Measurements from ENCODE around the gene CAMTA1. TPM values are rescaled to one million over a fixed set of nuclear protein-coding genes. Genes with fewer than 3 reads are reported as not detected.
A peak's percentile ranks its signal among the peaks of the same experiment; 100 is the strongest.

The CAMTA1 gene
- total and polyA plus RNA-seq, 9 of the 15 experiments (the other 6 are each of a cell fraction or from before 2014, with no cell fraction given) = 43.9 to 161 (median 65.9) TPM

DNA sequence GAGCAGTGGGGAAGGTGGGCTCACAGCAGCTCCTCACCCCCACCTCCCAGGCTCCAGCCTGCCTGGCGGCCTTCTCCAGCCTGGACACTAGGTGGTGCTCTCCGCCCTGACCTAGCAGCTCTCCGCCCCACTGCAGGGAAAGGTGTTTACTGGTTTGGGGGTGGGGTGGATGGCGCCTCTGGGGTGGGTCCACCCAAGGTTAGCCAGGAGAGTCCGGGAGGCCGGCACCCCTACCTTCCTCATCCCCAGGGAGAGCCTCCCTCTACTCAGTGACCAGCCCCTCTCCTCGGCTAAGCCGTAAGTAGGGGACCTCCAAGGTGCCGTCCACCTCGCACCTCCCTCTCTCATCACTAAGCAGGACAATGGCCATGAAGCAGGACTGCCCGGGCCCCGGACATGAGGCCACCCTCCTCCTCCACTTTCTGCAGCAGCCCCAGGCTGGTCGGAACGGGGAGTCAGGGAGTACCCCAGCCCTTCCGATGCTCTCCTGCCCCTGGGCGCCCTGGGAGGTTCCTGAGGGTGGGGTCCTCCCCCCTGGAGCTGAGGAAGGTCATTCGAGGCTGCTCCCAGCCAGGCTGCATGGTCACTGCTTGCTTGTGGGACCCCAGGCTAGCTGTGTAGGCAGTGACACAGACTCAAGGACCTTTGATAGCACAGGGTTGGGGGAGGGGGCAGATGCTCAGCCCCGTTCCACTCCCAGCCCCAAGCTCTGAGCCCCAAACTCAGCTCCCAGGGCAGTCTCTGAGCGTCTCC, 884.5 kb downstream of the CAMTA1 start (continued):
- TF ChIP-seq, protein P1, sequence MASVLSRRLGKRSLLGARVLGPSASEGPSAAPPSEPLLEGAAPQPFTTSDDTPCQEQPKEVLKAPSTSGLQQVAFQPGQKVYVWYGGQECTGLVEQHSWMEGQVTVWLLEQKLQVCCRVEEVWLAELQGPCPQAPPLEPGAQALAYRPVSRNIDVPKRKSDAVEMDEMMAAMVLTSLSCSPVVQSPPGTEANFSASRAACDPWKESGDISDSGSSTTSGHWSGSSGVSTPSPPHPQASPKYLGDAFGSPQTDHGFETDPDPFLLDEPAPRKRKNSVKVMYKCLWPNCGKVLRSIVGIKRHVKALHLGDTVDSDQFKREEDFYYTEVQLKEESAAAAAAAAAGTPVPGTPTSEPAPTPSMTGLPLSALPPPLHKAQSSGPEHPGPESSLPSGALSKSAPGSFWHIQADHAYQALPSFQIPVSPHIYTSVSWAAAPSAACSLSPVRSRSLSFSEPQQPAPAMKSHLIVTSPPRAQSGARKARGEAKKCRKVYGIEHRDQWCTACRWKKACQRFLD (CRISPR knock-in tag; IDR thresholded peaks at IDR 0.05) = no peak
- no peak for TF ChIP-seq NR2F6 (CRISPR knock-in tag; IDR thresholded peaks at IDR 0.05)
- no peak for TF ChIP-seq ZNF316 (IDR thresholded peaks at IDR 0.05)
- TF ChIP-seq, protein P2, sequence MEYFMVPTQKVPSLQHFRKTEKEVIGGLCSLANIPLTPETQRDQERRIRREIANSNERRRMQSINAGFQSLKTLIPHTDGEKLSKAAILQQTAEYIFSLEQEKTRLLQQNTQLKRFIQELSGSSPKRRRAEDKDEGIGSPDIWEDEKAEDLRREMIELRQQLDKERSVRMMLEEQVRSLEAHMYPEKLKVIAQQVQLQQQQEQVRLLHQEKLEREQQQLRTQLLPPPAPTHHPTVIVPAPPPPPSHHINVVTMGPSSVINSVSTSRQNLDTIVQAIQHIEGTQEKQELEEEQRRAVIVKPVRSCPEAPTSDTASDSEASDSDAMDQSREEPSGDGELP (CRISPR knock-in tag; IDR thresholded peaks at IDR 0.05; ENCODE audit: borderline replicate concordance) = no peak
- TF ChIP-seq, protein P3, sequence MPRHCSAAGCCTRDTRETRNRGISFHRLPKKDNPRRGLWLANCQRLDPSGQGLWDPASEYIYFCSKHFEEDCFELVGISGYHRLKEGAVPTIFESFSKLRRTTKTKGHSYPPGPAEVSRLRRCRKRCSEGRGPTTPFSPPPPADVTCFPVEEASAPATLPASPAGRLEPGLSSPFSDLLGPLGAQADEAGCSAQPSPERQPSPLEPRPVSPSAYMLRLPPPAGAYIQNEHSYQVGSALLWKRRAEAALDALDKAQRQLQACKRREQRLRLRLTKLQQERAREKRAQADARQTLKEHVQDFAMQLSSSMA (CRISPR knock-in tag; IDR thresholded peaks at IDR 0.05) = no peak
- TF ChIP-seq EP400 (IDR thresholded peaks at IDR 0.05) = no peak
- 0 out of 2 replicates have a peak, but pooled peaks have one; percentile 12 for TF ChIP-seq JUND (IDR thresholded peaks at IDR 0.05; ENCODE audit: borderline replicate concordance, low read depth, low read length)
- TF ChIP-seq JUND (tag; IDR thresholded peaks at IDR 0.05; ENCODE audit: borderline replicate concordance, low read depth, low read length) = no peak
- TF ChIP-seq NFIX (CRISPR knock-in tag; IDR thresholded peaks at IDR 0.05; ENCODE audit: low read depth) = no peak
- peak; percentile 45; the same call in 1 of the 2 replicates for TF ChIP-seq RB1 (IDR thresholded peaks at IDR 0.05; ENCODE audit: low read depth)
- TF ChIP-seq, protein P4, sequence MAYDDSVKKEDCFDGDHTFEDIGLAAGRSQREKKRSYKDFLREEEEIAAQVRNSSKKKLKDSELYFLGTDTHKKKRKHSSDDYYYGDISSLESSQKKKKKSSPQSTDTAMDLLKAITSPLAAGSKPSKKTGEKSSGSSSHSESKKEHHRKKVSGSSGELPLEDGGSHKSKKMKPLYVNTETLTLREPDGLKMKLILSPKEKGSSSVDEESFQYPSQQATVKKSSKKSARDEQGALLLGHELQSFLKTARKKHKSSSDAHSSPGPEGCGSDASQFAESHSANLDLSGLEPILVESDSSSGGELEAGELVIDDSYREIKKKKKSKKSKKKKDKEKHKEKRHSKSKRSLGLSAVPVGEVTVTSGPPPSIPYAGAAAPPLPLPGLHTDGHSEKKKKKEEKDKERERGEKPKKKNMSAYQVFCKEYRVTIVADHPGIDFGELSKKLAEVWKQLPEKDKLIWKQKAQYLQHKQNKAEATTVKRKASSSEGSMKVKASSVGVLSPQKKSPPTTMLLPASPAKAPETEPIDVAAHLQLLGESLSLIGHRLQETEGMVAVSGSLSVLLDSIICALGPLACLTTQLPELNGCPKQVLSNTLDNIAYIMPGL (CRISPR knock-in tag; IDR thresholded peaks at IDR 0.05) = no peak
- no peak for TF ChIP-seq ZNF785 (CRISPR knock-in tag; IDR thresholded peaks at IDR 0.05)
- no peak for TF ChIP-seq ZSCAN32 (CRISPR knock-in tag; IDR thresholded peaks at IDR 0.05)
- no peak for TF ChIP-seq ZNF324 (CRISPR knock-in tag; IDR thresholded peaks at IDR 0.05)
- TF ChIP-seq ZNF586 (CRISPR knock-in tag; conservative IDR thresholded peaks at IDR 0.05) = no peak
- no peak for TF ChIP-seq HCFC1 (IDR thresholded peaks at IDR 0.05; ENCODE audit: low read depth, low read length)
- TF ChIP-seq, protein P5, sequence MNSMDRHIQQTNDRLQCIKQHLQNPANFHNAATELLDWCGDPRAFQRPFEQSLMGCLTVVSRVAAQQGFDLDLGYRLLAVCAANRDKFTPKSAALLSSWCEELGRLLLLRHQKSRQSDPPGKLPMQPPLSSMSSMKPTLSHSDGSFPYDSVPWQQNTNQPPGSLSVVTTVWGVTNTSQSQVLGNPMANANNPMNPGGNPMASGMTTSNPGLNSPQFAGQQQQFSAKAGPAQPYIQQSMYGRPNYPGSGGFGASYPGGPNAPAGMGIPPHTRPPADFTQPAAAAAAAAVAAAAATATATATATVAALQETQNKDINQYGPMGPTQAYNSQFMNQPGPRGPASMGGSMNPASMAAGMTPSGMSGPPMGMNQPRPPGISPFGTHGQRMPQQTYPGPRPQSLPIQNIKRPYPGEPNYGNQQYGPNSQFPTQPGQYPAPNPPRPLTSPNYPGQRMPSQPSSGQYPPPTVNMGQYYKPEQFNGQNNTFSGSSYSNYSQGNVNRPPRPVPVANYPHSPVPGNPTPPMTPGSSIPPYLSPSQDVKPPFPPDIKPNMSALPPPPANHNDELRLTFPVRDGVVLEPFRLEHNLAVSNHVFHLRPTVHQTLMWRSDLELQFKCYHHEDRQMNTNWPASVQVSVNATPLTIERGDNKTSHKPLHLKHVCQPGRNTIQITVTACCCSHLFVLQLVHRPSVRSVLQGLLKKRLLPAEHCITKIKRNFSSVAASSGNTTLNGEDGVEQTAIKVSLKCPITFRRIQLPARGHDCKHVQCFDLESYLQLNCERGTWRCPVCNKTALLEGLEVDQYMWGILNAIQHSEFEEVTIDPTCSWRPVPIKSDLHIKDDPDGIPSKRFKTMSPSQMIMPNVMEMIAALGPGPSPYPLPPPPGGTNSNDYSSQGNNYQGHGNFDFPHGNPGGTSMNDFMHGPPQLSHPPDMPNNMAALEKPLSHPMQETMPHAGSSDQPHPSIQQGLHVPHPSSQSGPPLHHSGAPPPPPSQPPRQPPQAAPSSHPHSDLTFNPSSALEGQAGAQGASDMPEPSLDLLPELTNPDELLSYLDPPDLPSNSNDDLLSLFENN (IDR thresholded peaks at IDR 0.05; ENCODE audit: low read depth in 2 of 2, low read length in 2 of 2) = no peak
- TF ChIP-seq MTA3 (IDR thresholded peaks at IDR 0.05; ENCODE audit: borderline replicate concordance) = no peak
- no peak for TF ChIP-seq NONO (IDR thresholded peaks at IDR 0.05; ENCODE audit: low read depth in 2 of 2, low read length in 1 of 2)
- no peak for TF ChIP-seq TFAM (CRISPR knock-in tag; conservative IDR thresholded peaks at IDR 0.05)
- TF ChIP-seq MCM5 (IDR thresholded peaks at IDR 0.05; ENCODE audit: low read depth) = no peak
